Activated CD8-positive, alpha-beta memory T cell treated with anti-CD3 and anti-CD28 coated beads, Interleukin-2, amount 50 U/mL, for 48 hours (primary cell): Measurements from ENCODE around the gene CD19.
"Not testable (repeated sequence)": the region's sequence is repeated elsewhere in the genome, so short reads cannot be mapped to it uniquely, and the experiment has no call there.

Source experiments
- DNase-seq: peaks from one replicate; pipeline ENCODE4 v3.0.0-alpha.2; 2020

CD19 gene

GRCh38 chr16:28937222-28937876, 5.6 kb downstream of the CD19 start:
- DNase-seq: no peak

DNA sequence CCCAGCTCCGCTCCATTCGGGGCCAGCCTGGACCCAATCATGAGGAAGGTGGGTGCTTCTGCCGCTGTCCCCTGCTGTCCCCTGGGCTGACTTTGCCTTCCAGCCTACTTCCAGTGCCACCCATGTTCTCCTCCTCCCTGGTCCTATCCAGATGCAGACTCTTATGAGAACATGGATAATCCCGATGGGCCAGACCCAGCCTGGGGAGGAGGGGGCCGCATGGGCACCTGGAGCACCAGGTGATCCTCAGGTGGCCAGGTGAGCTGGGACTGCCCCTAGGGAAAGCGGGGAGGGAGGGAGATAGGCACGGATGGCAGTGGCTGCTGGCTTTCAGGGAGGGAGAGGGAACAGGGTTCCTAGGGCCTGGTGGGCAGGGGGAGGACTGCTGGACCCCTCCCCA, 7.0 kb downstream of the CD19 start:
- DNase-seq: no peak

GRCh38 chr16:28939825-28940224, 8.1 kb downstream of the CD19 start:
- DNase-seq: not testable (repeated sequence)

GRCh38 chr16:28943281-28943680, 11.5 kb downstream of the CD19 start:
- DNase-seq: no peak

DNA sequence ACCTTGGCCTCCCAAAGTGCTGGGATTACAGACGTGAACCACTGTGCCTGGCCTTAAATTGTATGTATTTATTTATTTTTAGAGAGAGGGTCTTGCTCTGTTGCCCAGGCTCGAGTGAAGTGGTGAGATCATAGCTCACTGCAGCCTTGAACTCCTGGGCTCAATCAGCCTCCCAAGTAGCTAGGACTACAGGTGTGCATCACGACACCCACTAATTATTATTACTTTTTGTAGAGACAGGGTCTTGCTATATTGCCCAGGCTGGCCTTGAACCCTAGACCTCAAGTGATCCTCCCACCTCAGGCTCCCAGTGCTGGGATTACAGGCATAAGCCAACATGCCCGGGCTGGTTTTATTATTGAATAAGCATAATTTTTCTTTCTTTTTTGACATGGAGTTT, 14.9 kb downstream of the CD19 start:
- DNase-seq: no peak

DNA sequence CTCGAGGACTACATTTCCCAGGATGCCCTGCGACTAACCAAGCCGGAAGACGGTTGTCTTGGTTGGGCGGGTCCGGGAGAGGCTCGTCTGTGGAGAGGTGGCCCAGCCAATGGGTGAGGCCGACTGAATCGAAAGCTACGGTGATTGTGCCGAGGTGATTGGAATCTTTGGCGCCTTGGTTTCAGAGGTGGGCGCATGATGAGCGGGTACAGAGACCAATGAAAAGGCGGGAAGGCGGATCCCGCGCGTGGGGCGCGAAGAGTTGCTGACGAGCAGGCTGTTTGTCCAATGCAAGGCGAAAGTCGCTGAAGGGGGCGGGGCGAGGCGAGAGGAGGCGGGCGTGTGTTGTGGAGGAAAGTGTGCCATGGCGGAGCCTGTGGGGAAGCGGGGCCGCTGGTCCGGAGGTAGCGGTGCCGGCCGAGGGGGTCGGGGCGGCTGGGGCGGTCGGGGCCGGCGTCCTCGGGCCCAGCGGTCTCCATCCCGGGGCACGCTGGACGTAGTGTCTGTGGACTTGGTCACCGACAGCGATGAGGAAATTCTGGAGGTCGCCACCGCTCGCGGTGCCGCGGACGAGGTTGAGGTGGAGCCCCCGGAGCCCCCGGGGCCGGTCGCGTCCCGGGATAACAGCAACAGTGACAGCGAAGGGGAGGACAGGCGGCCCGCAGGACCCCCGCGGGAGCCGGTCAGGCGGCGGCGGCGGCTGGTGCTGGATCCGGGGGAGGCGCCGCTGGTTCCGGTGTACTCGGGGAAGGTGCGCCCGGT, 19.1 kb downstream of the CD19 start, which contains the start of gene NFATC2IP:
TSS of gene NFATC2IP (plus strand) at position 290 of the 762 bp plus-strand sequence. CDS start at position 365, 75 bp downstream.
- peak; percentile 100 for DNase-seq

DNA sequence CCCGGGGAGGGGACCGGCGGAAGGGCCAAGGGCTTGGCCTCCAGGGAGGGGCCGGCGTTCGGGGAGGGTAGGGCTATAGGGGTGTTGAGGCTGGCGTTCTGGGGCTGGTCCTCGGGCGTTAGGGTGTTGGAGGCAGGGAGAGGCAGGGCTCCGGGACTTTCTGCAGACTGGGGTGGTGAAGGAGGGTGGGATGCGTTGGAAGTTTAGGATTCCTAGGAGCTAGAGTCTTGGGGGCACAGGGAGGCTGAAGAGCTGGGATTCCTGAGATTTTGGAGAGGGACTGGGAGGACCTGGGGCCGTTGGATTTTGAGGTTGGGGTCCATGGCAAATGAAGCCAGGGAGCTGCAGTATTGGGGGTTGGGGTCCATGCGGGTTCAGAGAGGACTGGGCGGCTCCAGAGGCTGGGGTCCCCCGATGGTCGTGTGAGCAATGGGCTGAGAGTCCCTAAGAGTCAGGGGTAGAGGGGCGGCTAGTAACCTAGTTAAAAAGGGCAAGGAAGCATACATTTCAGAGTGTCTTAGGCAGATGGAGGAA, 19.7 kb downstream of the CD19 start:
- DNase-seq: no peak

GRCh38 chr16:28958216-28958615, 26.4 kb downstream of the CD19 start:
- DNase-seq: no peak

- no peak for DNase-seq
Measured at GRCh38 chr16:28958836-28959235, 27.1 kb downstream of the CD19 start.

- no peak for DNase-seq
Measured at GRCh38 chr16:28964072-28964471, 32.3 kb downstream of the CD19 start.

- DNase-seq: no peak
Measured at GRCh38 chr16:28964496-28964895, 32.7 kb downstream of the CD19 start.

GRCh38 chr16:28967156-28967555, 35.4 kb downstream of the CD19 start:
- no peak for DNase-seq

GRCh38 chr16:28969696-28970095, 37.9 kb downstream of the CD19 start:
- DNase-seq: not testable (repeated sequence)

- peak; percentile 70 for DNase-seq
Measured at GRCh38 chr16:28974007-28974436, 42.3 kb downstream of the CD19 start.

- DNase-seq: peak; percentile 96
Measured at GRCh38 chr16:28974437-28975157, 42.8 kb downstream of the CD19 start, which contains the start of gene SPNS1. Gene SPNS1 (plus strand): TSS chr16:28974778. CDS start chr16:28975152, 374 bp downstream.

DNA sequence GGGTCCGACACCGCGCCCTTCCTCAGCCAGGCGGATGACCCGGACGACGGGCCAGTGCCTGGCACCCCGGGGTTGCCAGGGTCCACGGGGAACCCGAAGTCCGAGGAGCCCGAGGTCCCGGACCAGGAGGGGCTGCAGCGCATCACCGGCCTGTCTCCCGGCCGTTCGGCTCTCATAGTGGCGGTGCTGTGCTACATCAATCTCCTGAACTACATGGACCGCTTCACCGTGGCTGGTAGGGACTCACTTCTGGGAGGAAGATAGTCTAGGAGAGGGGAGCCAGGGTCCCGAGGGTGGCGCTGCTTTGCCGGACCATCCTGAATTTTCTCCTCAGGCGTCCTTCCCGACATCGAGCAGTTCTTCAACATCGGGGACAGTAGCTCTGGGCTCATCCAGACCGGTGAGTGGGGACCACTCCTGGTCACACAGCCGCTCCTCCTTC, 43.4 kb downstream of the CD19 start:
- no peak for DNase-seq

DNA sequence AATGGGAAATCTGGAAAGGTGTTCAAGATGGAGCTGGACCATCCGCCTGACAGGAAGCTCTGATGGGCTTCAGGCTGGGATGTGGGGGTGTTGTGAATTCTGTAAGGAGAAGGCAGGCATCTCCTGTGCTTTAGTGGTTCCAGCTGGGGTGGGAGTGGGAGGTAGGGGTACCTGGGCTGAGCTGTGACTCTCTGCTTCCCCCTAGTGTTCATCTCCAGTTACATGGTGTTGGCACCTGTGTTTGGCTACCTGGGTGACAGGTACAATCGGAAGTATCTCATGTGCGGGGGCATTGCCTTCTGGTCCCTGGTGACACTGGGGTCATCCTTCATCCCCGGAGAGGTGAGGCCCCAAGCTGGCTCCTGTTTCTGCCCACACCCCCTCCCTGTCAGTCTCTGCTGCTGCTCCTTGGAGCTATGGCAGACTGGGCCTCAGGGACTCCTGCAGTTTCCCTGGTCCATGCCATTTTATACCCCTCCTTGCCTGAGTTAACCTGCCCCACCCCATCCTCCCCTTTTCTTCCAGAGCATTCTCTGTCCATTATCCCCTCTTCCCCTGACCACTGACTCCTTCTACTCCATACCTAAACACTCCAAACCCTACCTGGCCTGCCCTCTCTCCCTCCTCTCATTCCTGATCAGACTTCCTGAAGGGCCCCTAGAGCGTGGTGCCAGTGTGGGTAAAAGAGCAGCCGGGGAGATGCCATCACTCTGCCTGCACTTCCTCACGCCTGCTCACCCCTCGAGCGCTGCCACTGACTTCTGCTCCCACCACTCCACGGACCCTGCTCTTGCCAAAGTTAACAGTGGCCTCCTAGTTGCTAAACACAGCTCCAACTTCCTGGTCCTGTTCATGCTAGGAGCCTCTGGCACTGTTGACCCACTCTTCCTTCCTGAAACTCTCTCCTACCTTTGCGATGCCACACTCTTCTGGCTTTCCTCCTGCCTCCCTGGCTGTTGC, 46.2 kb downstream of the CD19 start:
- no peak for DNase-seq

- DNase-seq: not testable (repeated sequence)
Measured at GRCh38 chr16:28980330-28980729, 48.6 kb downstream of the CD19 start.

- DNase-seq: no peak
Measured at GRCh38 chr16:28980929-28981328, 49.2 kb downstream of the CD19 start.

GRCh38 chr16:28981517-28981916, 49.7 kb downstream of the CD19 start:
- DNase-seq: peak; percentile 89

- no peak for DNase-seq
Measured at GRCh38 chr16:28982418-28982817, 50.6 kb downstream of the CD19 start.

GRCh38 chr16:28982949-28983348, 51.2 kb downstream of the CD19 start:
- no peak for DNase-seq
